HG03432 (cell line): ENCODE data around the gene ADGRL3.

ENCODE experiments used
- ATAC-seq: cut with Tn5 transposase; IDR thresholded peaks from one replicate; pipeline ENCODE4 v1.9.1; 2021; ENCODE audit warnings: mild to moderate bottlenecking, moderate library complexity; ENCODE audit not compliant: unreplicated experiment

The ADGRL3 gene

GRCh38 chr4:61407642-61408618 lies 207.8 kb downstream of the ADGRL3 start:
- no peak for ATAC-seq

GRCh38 chr4:61408861-61409260 lies 208.7 kb downstream of the ADGRL3 start:
- ATAC-seq = no peak

GRCh38 chr4:61411241-61411640 lies 211.1 kb downstream of the ADGRL3 start:
- ATAC-seq = no peak

GRCh38 chr4:61425315-61425714 lies 225.2 kb downstream of the ADGRL3 start:
- no peak for ATAC-seq

GRCh38 chr4:61426229-61426628 lies 226.1 kb downstream of the ADGRL3 start:
- ATAC-seq = no peak

DNA sequence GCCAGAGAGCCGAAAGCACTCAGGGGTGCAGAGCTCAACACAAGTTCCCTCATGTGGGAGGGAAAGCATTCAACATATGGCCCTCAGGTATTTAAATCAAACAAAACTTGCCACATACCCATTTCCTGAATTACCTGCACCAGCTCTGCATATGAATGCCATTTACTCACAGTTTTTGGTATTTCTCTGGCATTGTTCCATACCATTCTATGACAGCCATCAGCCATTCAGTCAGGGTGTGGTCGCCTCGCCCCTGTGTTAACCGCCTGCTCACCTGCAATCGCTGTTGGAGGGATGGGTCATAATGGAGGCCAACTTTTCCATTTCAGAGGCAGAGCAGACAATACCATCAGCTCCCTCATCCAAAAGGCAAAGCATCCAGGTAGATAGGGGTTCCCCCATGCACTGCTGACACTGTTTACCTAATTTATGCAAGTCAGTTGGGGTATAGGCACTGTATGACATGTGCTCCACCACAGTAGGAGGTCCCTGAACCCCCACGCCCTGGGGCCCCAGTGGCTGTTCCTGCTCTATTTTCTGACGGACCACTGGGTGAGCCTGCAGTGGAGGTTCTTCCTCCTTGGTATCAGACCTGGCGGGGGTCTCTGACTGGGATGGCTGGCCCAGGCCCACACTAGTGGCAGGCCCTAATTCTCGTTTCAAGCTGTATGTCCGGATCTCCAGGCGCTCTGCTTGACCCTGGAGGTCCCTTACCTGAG lies 227.1 kb downstream of the ADGRL3 start:
- ATAC-seq = no peak

DNA sequence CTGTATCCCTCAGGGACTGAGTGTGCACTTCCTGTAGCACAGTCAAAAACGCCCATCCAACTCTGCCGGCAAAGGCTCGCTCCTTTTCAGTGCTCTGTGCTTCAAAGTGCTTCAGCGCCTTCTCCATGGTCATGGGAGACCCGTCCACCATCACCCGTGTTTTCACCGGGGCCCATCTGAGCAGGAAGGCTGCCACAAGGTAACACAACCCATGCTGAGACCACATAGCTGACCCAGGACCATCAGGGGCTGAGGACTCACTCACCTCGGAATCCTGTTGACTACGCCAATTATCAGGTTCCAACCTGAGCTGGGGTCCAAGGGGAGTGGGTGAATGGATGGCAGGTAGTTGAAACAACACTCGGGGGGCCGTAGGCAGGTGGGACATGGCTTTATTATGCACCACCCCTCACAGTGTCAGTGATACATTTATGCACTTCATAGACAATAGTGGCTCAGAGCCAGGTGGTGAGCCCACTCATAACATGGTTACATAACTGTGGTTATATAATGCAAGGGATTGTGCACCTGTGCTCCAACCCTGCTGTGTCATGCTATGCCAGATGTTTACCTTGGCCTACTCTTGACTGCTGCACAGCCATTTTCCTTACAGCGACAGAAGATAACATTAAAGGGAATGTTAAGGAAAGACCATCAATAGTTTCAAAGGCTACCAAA lies 227.8 kb downstream of the ADGRL3 start:
- ATAC-seq = no peak

DNA sequence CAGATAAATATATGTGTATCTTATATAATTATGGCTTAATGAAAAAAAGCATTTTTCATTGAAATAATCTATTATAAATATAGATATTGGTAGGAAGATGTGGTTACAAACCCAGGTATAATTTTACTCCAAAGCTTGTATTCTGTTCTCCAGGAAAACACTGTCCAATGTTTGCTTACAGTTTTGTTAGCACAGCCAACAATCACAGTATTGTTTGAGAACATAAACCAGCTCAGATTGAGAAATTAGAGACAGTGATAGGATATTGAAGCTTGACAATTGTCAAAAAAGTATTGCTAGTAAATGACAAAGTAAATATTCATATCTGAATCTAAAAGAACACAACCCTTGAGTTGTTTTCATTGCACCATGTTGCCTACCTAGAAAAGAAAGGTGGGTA lies 228.8 kb downstream of the ADGRL3 start:
- ATAC-seq = no peak

GRCh38 chr4:61431131-61431530 lies 231.0 kb downstream of the ADGRL3 start:
- ATAC-seq = no peak

DNA sequence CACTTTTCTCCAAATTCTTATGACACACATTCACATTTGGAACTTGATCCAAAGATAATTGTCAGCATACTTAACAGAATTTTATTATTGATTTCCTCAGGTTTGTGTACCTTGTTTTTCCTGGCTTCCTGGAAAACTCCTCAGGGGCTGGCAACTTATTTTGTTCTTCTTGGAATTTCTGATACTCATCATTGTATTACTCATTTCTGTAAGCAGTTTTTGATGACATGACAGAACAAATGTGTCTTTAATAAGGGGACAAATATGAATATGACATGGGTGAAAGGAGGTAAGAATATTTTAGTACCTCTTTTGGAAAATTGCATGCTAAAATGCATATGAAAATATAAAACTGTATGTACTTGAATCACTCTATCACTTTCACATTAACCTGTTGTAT lies 237.8 kb downstream of the ADGRL3 start:
- ATAC-seq = no peak

DNA sequence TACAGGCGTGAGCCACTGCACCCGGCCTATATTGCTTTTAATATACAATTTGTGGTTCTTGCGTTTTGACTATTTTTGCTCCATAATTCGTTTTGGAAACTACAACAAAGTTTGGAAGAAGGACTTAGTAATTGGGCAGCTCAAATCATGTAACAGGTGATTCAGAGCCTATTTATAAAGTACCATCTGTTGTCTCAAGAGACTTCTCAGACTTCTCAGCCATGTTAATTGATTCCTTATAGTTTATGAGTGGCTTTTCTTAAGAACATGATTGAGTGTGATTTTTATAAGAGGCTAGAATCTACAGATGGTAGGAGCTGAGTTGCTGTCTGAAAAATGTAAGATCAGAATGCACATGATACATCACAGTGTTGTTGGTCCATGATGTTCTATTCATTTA lies 240.2 kb downstream of the ADGRL3 start:
- ATAC-seq = no peak

- no peak for ATAC-seq
Measured at GRCh38 chr4:61442936-61443335, 242.8 kb downstream of the ADGRL3 start.

DNA sequence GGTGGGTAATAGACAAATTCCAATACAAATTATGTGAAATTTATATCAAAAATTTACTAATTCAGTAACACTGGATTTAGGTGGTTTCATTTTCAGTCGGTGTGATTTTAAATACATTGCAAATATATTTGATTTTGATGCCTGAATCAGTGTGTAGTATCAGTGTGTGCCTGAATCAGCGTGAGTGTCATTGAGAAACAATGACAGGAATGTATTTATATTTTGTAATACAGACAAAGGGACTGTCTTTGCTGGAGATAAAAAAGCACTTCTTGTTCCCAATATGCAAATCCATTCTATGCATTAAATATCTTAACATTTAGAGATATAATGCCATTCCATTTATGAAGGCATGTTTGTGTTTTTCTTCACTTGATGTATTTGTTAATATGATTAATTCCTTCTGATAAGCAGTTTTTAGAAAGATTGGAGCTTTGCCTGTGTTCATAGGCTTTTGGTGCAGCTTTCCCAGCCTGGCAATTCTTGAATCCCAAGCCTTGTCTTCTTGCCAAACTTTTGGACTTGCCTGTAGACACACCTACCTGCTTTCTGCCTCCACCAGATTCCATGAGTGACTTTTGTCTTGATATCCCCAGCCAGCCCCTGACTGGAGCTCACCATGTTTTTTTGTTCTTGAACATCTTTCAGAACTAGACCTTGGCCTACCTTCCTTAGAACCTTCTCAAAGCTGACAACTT lies 243.8 kb downstream of the ADGRL3 start:
- no peak for ATAC-seq

DNA sequence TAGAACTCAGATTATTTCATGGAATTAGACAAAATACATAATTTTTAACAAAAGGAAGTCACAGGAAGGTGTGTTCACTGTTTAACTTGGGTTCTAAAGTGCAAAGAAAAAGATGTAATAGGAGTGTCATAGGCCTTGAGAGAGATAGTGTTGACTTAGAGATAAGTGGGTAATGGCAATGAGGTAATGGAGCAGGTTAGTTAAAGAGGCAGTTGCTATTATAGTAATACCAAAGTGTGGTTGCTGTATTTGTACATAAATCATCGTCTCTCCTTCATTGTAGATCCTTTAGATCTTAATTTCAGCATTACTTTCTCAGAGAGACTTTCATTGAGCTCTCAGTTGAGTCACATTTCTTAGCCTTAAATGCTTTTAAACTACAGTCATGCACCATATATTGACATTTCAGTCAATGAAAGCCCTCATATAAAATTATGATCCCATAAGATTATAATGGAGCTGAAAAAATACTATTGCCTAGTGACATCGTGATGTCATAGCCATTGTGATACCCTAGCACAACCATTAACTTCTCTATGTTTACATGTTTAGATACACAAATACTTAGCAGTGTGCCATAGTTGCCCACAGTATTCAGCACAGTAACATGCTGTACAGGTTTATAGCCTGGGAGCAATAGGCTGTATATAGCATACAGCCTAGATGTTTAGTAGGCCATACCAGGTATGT lies 245.4 kb downstream of the ADGRL3 start:
- no peak for ATAC-seq

- ATAC-seq = no peak
Measured at GRCh38 chr4:61446941-61447340, 246.8 kb downstream of the ADGRL3 start.

DNA sequence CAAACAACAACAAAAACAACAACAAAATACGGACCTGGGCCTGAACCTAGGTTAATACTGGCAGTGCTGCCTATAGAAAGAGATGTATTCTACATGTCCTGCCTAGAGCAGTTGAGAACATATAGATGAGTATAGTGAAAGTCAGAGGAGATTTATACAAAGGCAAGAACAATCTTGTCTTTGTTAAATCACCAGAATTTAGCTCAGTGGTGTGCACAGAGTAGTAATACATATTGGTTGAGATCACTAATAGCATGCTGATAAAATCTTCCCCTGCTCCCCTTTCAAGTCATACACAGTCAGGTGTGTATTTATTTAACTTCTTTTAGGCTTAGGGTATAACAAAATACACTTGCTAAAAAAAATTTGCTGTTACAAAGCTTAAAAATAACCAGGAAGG lies 247.8 kb downstream of the ADGRL3 start:
- ATAC-seq = no peak

GRCh38 chr4:61451935-61452334 lies 251.8 kb downstream of the ADGRL3 start:
- ATAC-seq = no peak

GRCh38 chr4:61461956-61462355 lies 261.8 kb downstream of the ADGRL3 start:
- no peak for ATAC-seq

GRCh38 chr4:61462451-61463326 lies 262.6 kb downstream of the ADGRL3 start:
- ATAC-seq = no peak
